ENCODE results near the gene USP8. TPM values are rescaled to one million over a fixed set of nuclear protein-coding genes. Genes with fewer than 3 reads are reported as not detected.
A peak's percentile ranks its signal among the peaks of the same experiment; 100 is the strongest.
"Not testable (repeated sequence)": the region's sequence is repeated elsewhere in the genome, so short reads cannot be mapped to it uniquely, and the experiment has no call there.

Gene USP8
- 60.9 TPM for polyA plus RNA-seq

GRCh38 chr15:50424066-50424890, at the start of gene USP8:
USP8 (plus strand) TSS chr15:50424405; CDS start chr15:50439074, 14,669 bp downstream.
- H3K27me3 Mint-ChIP-seq = no peaks in the 10 kb centered on the region
- H3K27ac Mint-ChIP-seq = peak within 1 kb of the TSS; percentile 96 to 97 (median 96)
- H3K4me1 Mint-ChIP-seq = peaks cover 14 to 19% (median 17%) of the 10 kb centered on the region in 3 donors
- no peaks in the 10 kb centered on the region for H3K9me3 Mint-ChIP-seq
- H3K36me3 Mint-ChIP-seq = peaks cover 1% of the 10 kb centered on the region
- H3K4me3 Mint-ChIP-seq = peak within 1 kb of the TSS; percentile 97 to 99 (median 98)

GRCh38 chr15:50377867-50378751, 46.1 kb upstream of the USP8 start:
- H3K4me1 Mint-ChIP-seq = peaks cover 7 to 16% (median 9%) of the 10 kb centered on the region in 3 donors
- H3K27me3 Mint-ChIP-seq = no peaks in the 10 kb centered on the region
- peaks cover 1% of the 10 kb centered on the region for H3K36me3 Mint-ChIP-seq
- H3K9me3 Mint-ChIP-seq = peaks cover 0 to 1% (median 0%) of the 10 kb centered on the region in 3 donors
- peak overlapping the region in 2 of 4 donors; percentile 17 to 45 for H3K4me3 Mint-ChIP-seq
- H3K27ac Mint-ChIP-seq = peak overlapping the region in 2 of 3 donors; percentile 0 to 7

- H3K27ac Mint-ChIP-seq = no peak overlapping the region
- H3K36me3 Mint-ChIP-seq = peaks cover under 1% of the 10 kb centered on the region
- H3K4me3 Mint-ChIP-seq = no peak overlapping the region
- no peaks in the 10 kb centered on the region for H3K27me3 Mint-ChIP-seq
- peaks cover 0 to 1% (median 0%) of the 10 kb centered on the region in 3 donors for H3K9me3 Mint-ChIP-seq
- peaks cover 7 to 16% (median 9%) of the 10 kb centered on the region in 3 donors for H3K4me1 Mint-ChIP-seq
Observed at GRCh38 chr15:50378776-50379175, 45.4 kb upstream of the USP8 start.

- H3K27ac Mint-ChIP-seq, H3K4me3 Mint-ChIP-seq, H3K9me3 Mint-ChIP-seq, H3K27me3 Mint-ChIP-seq, H3K36me3 Mint-ChIP-seq: not testable (repeated sequence)
- H3K4me1 Mint-ChIP-seq = peaks cover 7 to 16% (median 9%) of the 10 kb centered on the region in 3 donors
Observed at GRCh38 chr15:50379413-50379812, 44.8 kb upstream of the USP8 start.

- Mint-ChIP-seq H3K36me3 (no peaks in the 10 kb centered on the region), H3K4me1 (peaks cover 7 to 16% (median 9%) of the 10 kb centered on the region in 3 donors), H3K27ac (no peak overlapping the region), H3K9me3 (peaks cover 0 to 1% (median 0%) of the 10 kb centered on the region in 3 donors), H3K27me3 (no peaks in the 10 kb centered on the region), H3K4me3 (no peak overlapping the region)
Observed at GRCh38 chr15:50380089-50380488, 44.1 kb upstream of the USP8 start.

GRCh38 chr15:50381438-50381837, 42.8 kb upstream of the USP8 start:
- no peak overlapping the region for H3K4me3 Mint-ChIP-seq
- no peaks in the 10 kb centered on the region for H3K9me3 Mint-ChIP-seq
- H3K27ac Mint-ChIP-seq = no peak overlapping the region
- no peaks in the 10 kb centered on the region for H3K27me3 Mint-ChIP-seq
- H3K36me3 Mint-ChIP-seq = no peaks in the 10 kb centered on the region
- H3K4me1 Mint-ChIP-seq = peaks cover 7 to 16% (median 9%) of the 10 kb centered on the region in 3 donors

- H3K27me3 Mint-ChIP-seq, H3K4me3 Mint-ChIP-seq, H3K36me3 Mint-ChIP-seq, H3K27ac Mint-ChIP-seq, H3K9me3 Mint-ChIP-seq: not testable (repeated sequence)
- peaks cover 7 to 14% (median 7%) of the 10 kb centered on the region in 3 donors for H3K4me1 Mint-ChIP-seq
Observed at GRCh38 chr15:50382408-50382807, 41.8 kb upstream of the USP8 start.

- peaks cover 0 to 4% (median 2%) of the 10 kb centered on the region in 3 donors for H3K4me1 Mint-ChIP-seq
- H3K36me3 Mint-ChIP-seq = peaks cover 2% of the 10 kb centered on the region
- no peaks in the 10 kb centered on the region for H3K27me3 Mint-ChIP-seq
- peak overlapping the region in 2 of 3 donors; percentile 31 to 41 for H3K27ac Mint-ChIP-seq
- no peaks in the 10 kb centered on the region for H3K9me3 Mint-ChIP-seq
- no peak overlapping the region for H3K4me3 Mint-ChIP-seq
Observed at GRCh38 chr15:50390554-50391264, 33.5 kb upstream of the USP8 start.

- not testable (repeated sequence) for H3K4me1 Mint-ChIP-seq, H3K27ac Mint-ChIP-seq, H3K36me3 Mint-ChIP-seq, H3K27me3 Mint-ChIP-seq, H3K9me3 Mint-ChIP-seq, H3K4me3 Mint-ChIP-seq
Observed at GRCh38 chr15:50391561-50391960, 32.6 kb upstream of the USP8 start.

- no peak overlapping the region for H3K27ac Mint-ChIP-seq
- H3K9me3 Mint-ChIP-seq = no peaks in the 10 kb centered on the region
- no peaks in the 10 kb centered on the region for H3K36me3 Mint-ChIP-seq
Observed at GRCh38 chr15:50411870-50412269, 12.3 kb upstream of the USP8 start.

GRCh38 chr15:50414624-50415023, 9.6 kb upstream of the USP8 start:
- H3K9me3 Mint-ChIP-seq = no peaks in the 10 kb centered on the region
- no peaks in the 10 kb centered on the region for H3K4me1 Mint-ChIP-seq
- H3K27me3 Mint-ChIP-seq = no peaks in the 10 kb centered on the region
- no peak overlapping the region for H3K27ac Mint-ChIP-seq
- H3K4me3 Mint-ChIP-seq = no peak overlapping the region
- peaks cover 4% of the 10 kb centered on the region for H3K36me3 Mint-ChIP-seq

More at GRCh38 chr15:50411870-50412269, 12.3 kb upstream of the USP8 start:
- H3K4me1 Mint-ChIP-seq = no peaks in the 10 kb centered on the region
- H3K27me3 Mint-ChIP-seq = no peaks in the 10 kb centered on the region
- H3K4me3 Mint-ChIP-seq = no peak overlapping the region

- no peaks in the 10 kb centered on the region for H3K4me1 Mint-ChIP-seq
- H3K27me3 Mint-ChIP-seq = no peaks in the 10 kb centered on the region
- no peak overlapping the region for H3K27ac Mint-ChIP-seq
- H3K4me3 Mint-ChIP-seq = no peak overlapping the region
- H3K36me3 Mint-ChIP-seq = peaks cover 4% of the 10 kb centered on the region
- H3K9me3 Mint-ChIP-seq = no peaks in the 10 kb centered on the region
Observed at GRCh38 chr15:50415752-50416404, 8.3 kb upstream of the USP8 start.

- Mint-ChIP-seq H3K27me3 (no peaks in the 10 kb centered on the region), H3K36me3 (peaks cover 4% of the 10 kb centered on the region), H3K9me3 (no peaks in the 10 kb centered on the region), H3K27ac (no peak overlapping the region), H3K4me1 (no peaks in the 10 kb centered on the region), H3K4me3 (no peak overlapping the region)
Observed at GRCh38 chr15:50416890-50417289, 7.3 kb upstream of the USP8 start.

GRCh38 chr15:50418041-50418583, 6.1 kb upstream of the USP8 start:
- peaks cover 4% of the 10 kb centered on the region for H3K36me3 Mint-ChIP-seq
- no peaks in the 10 kb centered on the region for H3K27me3 Mint-ChIP-seq
- no peaks in the 10 kb centered on the region for H3K4me1 Mint-ChIP-seq
- no peak overlapping the region for H3K4me3 Mint-ChIP-seq
- no peak overlapping the region for H3K27ac Mint-ChIP-seq
- no peaks in the 10 kb centered on the region for H3K9me3 Mint-ChIP-seq

All from IgD-negative memory B cell (primary cell).